Activated T-helper 17 cell treated with anti-CD3 and anti-CD28 coated beads, Interleukin-2, amount 50 U/mL, for 72 hours (primary cell): ENCODE measurements around the gene JOSD1. TPM values are rescaled to one million over a fixed set of nuclear protein-coding genes. Genes with fewer than 3 reads are reported as not detected.

Experiments used
- ATAC-seq: fragments of 150-1000 bp; cut with Tn5 transposase; replicated peaks from 2 replicates; pipeline ENCODE4 v1.10.0; 2021; ENCODE audit warnings: mild to moderate bottlenecking, moderate library complexity
- H3K27ac Mint-ChIP-seq: one replicate; pipeline ENCODE4 v1.8.0; 2022; ENCODE audit warnings: mixed read lengths
- H3K27me3 Mint-ChIP-seq: one replicate; pipeline ENCODE4 v1.8.0; 2022; ENCODE audit warnings: mixed read lengths
- H3K36me3 Mint-ChIP-seq: one replicate; pipeline ENCODE4 v1.8.0; 2022; ENCODE audit warnings: low read depth, mild to moderate bottlenecking, mixed read lengths
- H3K4me1 Mint-ChIP-seq: one replicate; pipeline ENCODE4 v1.8.0; 2022; ENCODE audit warnings: mixed read lengths
- H3K4me3 Mint-ChIP-seq: one replicate; pipeline ENCODE4 v1.8.0; 2022; ENCODE audit warnings: mild to moderate bottlenecking, mixed read lengths
- H3K9me3 Mint-ChIP-seq: one replicate; pipeline ENCODE4 v1.8.0; 2022; ENCODE audit warnings: mixed read lengths
- total RNA-seq, 2 donors: library from RNA; stranded (reverse); gene quantifications; one replicate each; pipeline ENCODE4 v1.2.3, GENCODE V29; 2022

Gene JOSD1
- total RNA-seq, 2 donors from 2014 or later: 80.1 to 104 TPM

DNA sequence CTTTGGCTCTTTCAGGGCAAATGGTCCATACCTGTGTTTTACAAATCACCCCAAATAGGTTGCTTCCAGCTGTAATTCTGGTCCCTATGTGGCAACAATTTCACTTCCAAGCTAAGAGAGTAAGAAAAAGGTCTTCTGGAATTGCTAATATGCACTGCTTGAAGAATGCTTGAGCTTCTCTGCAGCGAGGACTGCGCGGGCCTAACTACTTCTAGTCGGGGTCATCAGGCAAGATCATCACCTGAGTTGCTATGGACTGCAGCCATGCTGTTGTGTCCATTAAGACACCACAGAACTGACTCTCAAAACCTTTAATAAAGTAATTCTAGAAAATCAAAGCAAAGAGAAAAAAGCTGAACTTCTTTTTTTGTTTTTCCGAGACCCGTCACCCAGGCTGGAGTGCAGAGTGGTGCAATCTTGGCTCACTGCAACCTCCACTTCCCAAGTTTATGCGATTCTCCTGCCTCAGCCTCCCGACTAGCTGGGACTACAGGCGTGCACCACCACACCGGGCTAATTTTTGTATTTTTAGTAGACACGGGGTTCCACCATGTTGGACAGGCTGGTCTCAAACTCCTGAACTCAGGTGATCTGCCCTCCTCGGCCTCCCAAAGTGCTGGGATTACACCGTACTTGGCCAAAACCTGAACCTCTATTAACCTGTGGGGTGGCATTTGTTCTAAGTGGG lies 2.2 kb downstream of the JOSD1 start:
- Mint-ChIP-seq H3K27ac (peak overlapping the region; percentile 92), H3K4me3 (peak overlapping the region; percentile 98), H3K27me3 (no peaks in the 10 kb centered on the region), H3K36me3 (peaks cover 74% of the 10 kb centered on the region), H3K4me1 (peaks cover 27% of the 10 kb centered on the region), H3K9me3 (no peaks in the 10 kb centered on the region)
- no peak for ATAC-seq

DNA sequence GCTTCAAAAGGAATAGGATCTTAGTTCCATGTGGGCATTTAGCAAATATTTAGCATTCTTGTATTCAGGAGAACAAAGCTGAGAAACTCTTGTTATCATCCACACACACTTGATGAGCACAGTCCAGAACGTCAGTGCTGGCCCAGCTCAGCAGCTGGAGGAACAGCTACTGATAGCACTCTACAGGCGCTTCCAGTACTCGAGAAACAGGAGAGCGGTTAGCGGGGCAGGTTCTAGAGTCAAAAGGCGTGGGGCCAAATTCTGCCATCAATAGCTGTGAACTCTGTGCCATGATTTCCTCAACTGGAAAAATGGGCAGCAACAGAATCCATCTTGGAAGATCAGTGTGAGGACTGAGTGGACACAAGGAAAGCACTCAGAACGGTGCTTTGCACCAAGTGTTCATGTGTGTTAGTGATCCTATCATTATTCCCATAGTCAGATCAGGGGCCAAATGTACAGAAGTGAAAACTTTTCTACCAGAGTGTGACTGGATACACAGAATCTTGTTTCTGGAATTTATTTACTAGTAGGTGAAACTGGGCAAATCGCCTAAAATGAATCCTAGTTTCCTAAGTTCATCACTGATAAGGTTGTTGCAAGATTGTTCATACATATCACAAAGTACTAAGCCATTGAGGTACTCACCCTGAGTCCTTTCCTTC lies 3.2 kb downstream of the JOSD1 start:
- Mint-ChIP-seq H3K27ac (peak overlapping the region; percentile 92), H3K4me1 (peaks cover 33% of the 10 kb centered on the region), H3K27me3 (no peaks in the 10 kb centered on the region), H3K4me3 (peak overlapping the region; percentile 98), H3K9me3 (no peaks in the 10 kb centered on the region), H3K36me3 (peaks cover 84% of the 10 kb centered on the region)
- no peak for ATAC-seq

DNA sequence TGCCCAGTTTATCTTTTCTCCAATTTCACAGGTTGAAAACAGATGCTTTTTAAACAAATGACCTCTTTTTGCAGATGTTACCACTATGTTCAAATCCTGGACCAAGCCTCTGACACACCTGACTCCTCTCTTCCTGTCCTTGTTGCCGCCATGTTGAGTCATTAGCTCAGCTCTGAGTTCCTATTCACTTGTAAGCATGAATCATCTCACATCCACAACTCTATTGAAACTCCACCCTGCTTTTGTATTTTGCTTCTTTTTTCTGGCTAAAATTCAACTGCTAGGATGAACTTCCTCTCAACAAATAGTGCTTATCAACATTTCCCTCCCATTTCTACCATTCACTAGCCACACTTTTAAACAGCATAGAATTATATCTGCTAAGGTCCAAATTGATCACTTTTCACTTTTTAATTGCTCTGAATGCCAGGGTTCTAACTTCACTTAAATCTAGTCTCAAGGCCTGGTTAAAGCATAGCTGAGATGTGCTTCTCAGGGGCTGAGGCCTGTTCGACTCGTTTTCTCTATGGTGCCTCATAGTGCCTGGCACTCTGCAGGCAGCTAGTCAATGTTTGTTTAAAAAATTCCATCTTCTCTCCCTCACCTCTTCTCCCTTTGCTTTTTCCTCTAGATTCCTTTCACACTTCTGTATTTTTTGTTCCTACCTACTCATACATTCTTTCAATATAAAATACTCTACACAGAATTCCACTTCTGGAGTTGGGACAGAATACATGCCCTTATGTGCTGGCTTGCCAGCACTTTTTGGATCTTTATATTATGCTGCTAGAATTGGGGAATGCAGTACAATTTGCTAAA lies 3.9 kb downstream of the JOSD1 start:
- peaks cover 34% of the 10 kb centered on the region for H3K4me1 Mint-ChIP-seq
- H3K36me3 Mint-ChIP-seq: peaks cover 92% of the 10 kb centered on the region
- peak; percentile 68 for ATAC-seq
- H3K9me3 Mint-ChIP-seq: no peaks in the 10 kb centered on the region
- H3K27ac Mint-ChIP-seq: peak overlapping the region; percentile 92
- no peaks in the 10 kb centered on the region for H3K27me3 Mint-ChIP-seq
- H3K4me3 Mint-ChIP-seq: peak overlapping the region; percentile 98

DNA sequence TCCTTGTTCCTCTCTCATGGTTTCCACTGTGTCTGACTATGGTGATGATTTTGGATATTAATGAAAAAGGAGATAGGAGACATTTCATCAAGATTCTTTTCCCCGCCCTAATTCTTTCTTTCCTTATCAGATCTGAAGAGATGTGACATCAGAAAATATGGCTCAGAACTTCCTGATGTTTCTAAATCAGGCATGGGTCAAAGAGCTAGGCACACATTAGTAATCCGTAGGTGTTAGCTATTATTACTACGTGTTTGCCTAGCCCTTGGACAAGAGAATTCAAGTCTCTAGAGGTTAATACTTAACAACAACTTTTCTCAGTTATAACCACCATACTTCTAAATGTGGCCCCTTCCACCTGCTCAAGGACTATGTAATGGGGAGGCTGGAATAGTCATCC lies 5.8 kb downstream of the JOSD1 start:
- Mint-ChIP-seq H3K27me3 (no peaks in the 10 kb centered on the region), H3K27ac (no peak overlapping the region), H3K4me3 (peak overlapping the region; percentile 52), H3K4me1 (peaks cover 41% of the 10 kb centered on the region), H3K36me3 (peaks cover 95% of the 10 kb centered on the region), H3K9me3 (no peaks in the 10 kb centered on the region)
- peak; percentile 6 for ATAC-seq

DNA sequence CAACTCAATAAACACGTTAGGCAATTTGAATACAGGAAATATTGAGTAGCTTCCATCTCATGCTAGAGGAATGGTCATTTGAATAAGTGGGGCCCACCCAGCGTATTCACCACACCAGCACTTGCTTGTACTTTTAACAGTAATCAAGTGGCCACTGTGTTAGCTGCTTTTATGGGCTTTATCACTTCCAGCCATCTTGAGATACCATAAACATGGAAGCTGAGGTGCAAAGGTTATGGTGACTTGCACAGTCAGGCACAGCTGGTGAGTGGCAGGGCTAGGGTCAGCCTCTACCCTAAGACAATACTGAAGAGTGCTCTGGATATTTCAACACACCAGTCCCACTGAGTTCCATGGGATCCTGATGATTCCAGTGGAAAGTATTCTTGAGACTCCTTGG lies 6.7 kb downstream of the JOSD1 start:
- no peaks in the 10 kb centered on the region for H3K9me3 Mint-ChIP-seq
- H3K4me1 Mint-ChIP-seq: peaks cover 41% of the 10 kb centered on the region
- H3K27ac Mint-ChIP-seq: peak overlapping the region; percentile 12
- H3K4me3 Mint-ChIP-seq: peak overlapping the region; percentile 52
- H3K27me3 Mint-ChIP-seq: no peaks in the 10 kb centered on the region
- ATAC-seq: no peak
- peaks cover 95% of the 10 kb centered on the region for H3K36me3 Mint-ChIP-seq

DNA sequence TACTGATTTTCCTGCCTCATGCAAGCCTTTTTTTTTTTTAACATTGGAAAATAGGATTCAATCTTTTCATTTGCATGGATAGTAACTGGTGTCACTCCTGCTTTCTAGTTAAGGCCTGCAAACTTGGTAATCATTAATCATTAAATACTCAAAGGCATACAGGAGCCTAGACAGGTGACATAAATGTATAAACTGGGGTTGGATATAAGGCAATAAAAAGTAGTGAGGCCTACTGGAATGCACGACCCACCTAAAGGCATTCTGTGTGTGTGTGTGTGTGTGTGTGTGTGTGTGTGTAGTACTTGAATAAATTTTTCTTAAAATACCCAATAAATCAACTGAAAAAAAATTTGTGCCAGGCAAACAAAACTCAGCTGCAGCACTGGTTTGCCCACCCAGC lies 11.1 kb downstream of the JOSD1 start:
- no peak for ATAC-seq
- H3K27ac Mint-ChIP-seq: no peak overlapping the region
- H3K36me3 Mint-ChIP-seq: peaks cover 99% of the 10 kb centered on the region
- H3K9me3 Mint-ChIP-seq: no peaks in the 10 kb centered on the region
- H3K4me1 Mint-ChIP-seq: peaks cover 18% of the 10 kb centered on the region
- no peak overlapping the region for H3K4me3 Mint-ChIP-seq
- no peaks in the 10 kb centered on the region for H3K27me3 Mint-ChIP-seq

DNA sequence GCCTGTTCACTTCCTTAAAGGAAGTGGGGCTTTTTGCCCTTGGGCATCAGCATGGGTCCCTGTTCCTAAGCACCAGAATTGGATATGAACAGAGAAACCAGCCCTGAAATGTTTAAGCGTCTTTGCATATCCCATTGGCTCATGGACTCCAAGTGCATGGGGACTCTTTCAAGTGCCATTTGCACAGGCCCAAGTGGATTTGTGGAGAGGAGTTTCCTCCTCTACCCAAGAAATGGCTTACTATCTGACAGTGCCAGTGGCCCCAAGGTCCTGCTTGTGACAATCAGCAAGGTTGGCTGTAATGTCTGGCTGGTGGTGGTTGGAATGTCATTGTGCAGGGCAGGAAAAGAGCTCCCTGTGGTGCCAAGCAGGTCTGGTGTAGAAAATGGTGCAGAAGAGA lies 15.0 kb downstream of the JOSD1 start:
- H3K36me3 Mint-ChIP-seq: peaks cover 91% of the 10 kb centered on the region
- H3K4me1 Mint-ChIP-seq: peaks cover 12% of the 10 kb centered on the region
- ATAC-seq: no peak
- H3K4me3 Mint-ChIP-seq: no peak overlapping the region
- no peaks in the 10 kb centered on the region for H3K9me3 Mint-ChIP-seq
- H3K27ac Mint-ChIP-seq: no peak overlapping the region
- H3K27me3 Mint-ChIP-seq: no peaks in the 10 kb centered on the region

DNA sequence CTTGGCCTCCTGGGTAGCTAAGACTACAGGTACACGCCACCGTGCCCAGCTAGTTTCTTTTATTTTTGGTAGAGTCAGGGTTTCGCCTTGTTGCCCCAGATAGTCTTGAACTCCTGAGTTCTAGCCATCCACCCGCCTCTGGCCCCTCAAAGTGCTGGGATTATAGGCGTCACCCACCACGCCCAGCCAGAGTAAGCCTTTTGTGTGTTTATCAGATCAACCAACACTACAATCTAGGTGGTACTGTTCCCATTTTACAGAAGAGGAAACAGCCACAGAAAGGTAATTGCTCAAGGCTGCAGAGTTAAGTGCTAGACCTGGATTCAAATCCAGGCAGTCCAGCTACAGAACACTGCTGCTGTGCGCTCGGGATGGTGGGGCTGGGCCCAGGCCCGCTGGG lies 15.8 kb downstream of the JOSD1 start:
- no peak for ATAC-seq
- peaks cover 83% of the 10 kb centered on the region for H3K36me3 Mint-ChIP-seq
- peaks cover 12% of the 10 kb centered on the region for H3K4me1 Mint-ChIP-seq
- no peak overlapping the region for H3K27ac Mint-ChIP-seq
- no peaks in the 10 kb centered on the region for H3K9me3 Mint-ChIP-seq
- H3K27me3 Mint-ChIP-seq: no peaks in the 10 kb centered on the region
- H3K4me3 Mint-ChIP-seq: no peak overlapping the region

DNA sequence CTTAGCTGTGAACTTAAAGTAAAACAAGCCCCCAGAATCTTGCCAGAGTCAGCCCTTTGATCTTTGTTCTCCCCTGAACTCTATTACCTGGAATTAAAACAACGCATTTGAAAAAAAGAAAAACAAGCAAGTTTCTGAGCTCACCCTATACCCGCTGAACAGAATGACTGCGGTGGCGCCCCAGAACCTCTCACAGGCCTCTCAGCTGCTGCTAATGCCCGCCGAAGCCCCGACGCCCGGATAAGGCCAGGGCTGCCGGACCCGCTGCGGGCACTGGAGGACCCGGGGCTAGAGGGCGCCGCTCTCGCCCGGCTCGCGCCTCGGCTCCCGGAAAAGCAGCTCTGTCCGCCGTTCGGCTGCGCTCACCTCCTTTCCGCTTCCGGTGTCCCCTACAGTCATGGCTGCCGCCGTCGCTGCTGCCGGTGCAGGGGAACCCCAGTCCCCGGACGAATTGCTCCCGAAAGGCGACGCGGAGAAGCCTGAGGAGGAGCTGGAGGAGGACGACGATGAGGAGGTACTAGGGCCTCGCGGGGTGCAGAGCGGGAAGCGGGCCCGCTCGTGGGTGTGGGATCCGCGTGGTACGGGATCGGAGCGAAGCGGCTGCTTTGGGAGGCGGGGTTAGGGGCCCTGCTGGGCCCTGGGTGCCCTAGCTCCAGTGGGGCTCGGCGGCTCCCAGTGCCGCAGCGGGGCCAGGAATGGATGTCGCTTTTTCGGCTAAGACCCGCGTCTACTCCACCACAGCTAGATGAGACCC lies 19.0 kb downstream of the JOSD1 start, which contains the start of gene TOMM22:
TSS of gene TOMM22 (plus strand) at position 376 of the 754 bp plus-strand sequence. CDS start at position 398, 22 bp downstream.
- ATAC-seq: peak; percentile 100
- no peaks in the 10 kb centered on the region for H3K9me3 Mint-ChIP-seq
- H3K4me3 Mint-ChIP-seq: peak within 1 kb of the TSS; percentile 95
- H3K27ac Mint-ChIP-seq: peak within 1 kb of the TSS; percentile 95
- H3K27me3 Mint-ChIP-seq: no peaks in the 10 kb centered on the region
- H3K36me3 Mint-ChIP-seq: peaks cover 52% of the 10 kb centered on the region
- H3K4me1 Mint-ChIP-seq: peaks cover 12% of the 10 kb centered on the region

DNA sequence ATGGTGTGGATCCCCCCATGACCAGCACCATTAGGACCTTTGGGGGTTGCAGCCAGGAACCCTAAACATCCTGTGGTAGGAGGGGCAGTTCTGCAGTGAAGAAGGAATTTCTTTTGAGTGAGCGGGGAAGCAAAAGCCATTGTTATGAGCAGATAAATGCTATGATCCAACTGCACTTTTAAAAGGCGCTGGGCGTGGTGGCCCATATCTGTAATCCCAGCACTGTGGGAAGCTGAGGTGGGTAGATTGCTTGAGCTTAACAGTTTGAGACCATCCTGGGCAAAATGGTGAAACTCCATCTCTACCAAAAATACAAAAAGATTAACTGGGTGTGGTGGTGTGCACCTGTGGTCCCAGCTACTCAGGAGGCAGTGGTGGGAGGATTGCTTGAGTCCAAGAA lies 24.9 kb downstream of the JOSD1 start:
- Mint-ChIP-seq H3K4me1 (no peaks in the 10 kb centered on the region), H3K9me3 (no peaks in the 10 kb centered on the region), H3K36me3 (peaks cover 8% of the 10 kb centered on the region), H3K4me3 (no peak overlapping the region), H3K27me3 (no peaks in the 10 kb centered on the region), H3K27ac (no peak overlapping the region)
- ATAC-seq: no peak

DNA sequence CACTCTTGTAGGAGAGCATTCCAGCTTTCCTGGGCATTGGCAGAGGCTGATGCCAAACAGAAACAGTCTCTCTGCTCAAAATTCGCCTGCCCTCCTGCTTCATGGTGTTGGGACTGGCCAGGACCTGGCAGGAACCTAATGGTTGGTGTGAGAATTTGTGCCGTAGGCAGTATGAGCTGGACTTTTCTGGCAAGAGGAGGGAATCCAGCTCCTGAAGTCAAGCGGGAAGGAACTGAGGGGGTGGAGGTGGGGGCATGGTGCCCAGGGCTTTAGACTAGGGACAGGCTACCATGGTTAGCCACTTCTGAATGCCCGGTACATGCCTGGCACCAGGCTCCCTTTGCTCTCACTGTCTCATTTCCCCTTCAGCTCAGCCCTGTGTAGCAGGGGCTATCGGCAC lies 25.9 kb downstream of the JOSD1 start:
- no peaks in the 10 kb centered on the region for H3K27me3 Mint-ChIP-seq
- no peaks in the 10 kb centered on the region for H3K4me1 Mint-ChIP-seq
- no peak overlapping the region for H3K4me3 Mint-ChIP-seq
- no peak for ATAC-seq
- H3K36me3 Mint-ChIP-seq: peaks cover 14% of the 10 kb centered on the region
- H3K27ac Mint-ChIP-seq: no peak overlapping the region
- no peaks in the 10 kb centered on the region for H3K9me3 Mint-ChIP-seq

DNA sequence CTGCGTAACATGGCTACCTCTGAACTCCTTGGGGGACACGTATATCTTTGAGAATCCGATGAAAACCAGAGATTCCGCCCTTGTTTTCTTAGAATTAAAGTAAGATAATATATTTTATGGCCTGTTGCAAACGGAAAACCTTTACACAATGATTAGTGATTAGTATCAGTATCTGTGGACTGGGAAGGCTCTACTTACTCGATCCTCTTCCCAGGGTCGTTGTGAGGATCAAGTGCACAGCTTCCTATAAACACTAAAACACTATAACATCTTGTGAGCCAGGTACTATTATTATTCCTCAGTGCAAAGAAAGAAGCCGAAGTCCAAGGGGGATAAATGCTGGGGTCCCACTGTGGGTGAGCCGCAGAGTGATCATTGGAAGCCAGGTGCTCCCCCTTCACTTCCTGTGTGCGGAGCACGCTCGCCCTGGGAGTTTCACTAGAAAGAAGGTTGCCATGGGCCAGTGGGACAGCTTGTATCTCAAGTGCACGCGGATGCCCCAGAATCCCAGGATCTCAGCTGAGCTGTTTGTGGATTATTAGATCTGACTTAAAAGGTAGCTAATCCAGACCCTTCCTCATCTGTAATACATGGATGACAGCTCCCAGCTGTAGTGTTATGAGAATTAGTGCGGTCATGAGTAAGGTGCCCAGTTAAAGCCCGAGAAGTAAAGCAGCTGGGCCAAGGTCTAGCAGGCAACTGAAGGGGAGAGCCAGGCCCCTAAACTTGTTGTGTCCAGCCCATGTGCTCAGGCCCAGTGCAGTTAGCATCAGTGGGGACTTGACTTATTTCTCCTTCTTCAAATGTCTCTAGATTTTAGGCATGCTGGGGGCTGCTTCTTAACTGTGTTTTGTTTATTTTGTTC lies 43.5 kb downstream of the JOSD1 start:
- ATAC-seq: peak; percentile 50
- Mint-ChIP-seq H3K27ac (peak overlapping the region; percentile 97), H3K9me3 (no peaks in the 10 kb centered on the region), H3K4me3 (peak overlapping the region; percentile 87), H3K36me3 (peaks cover 6% of the 10 kb centered on the region), H3K4me1 (peaks cover 5% of the 10 kb centered on the region), H3K27me3 (no peaks in the 10 kb centered on the region)

DNA sequence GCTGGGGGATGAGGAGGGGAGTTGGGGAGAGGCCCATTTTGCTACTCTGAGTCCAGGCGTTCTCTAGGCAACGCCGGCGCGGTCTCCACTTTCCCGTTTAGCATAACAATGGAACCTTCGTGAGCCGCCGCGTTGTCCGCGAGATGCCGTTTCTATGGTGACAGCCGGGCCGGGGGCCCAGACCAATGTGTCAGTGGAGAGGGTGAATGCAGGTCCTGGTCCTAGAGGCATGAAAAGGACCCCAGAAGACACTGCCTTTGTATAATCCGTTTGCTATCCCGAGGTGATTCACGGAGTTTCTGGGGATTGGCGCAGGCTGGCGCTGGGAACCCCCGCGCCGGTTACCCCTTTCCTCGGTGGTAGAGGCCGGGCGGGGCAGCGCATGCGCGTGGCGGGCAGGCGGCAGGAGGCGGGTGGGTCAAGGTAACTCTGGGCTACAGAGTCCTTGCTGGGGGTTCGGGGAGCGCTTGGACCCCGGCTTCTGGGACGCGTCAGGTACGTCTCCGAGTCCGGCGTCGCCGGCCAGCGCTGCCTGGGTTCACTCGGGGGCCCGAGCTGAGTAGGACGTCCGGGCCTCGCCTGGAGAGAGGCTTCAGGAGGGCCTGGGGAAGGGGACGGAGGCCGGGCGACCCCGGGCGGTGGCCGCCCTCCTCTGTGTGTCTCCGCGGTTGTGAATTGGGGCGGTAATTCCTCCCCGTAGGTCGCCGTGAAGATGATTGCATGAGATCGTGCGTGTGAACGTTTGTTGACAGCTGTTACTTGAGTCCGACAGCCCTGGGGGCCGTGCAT lies 44.3 kb downstream of the JOSD1 start, which contains the start of the genes CBY1 and FAM227A:
TSS of gene CBY1 (plus strand) at position 383 of the 789 bp plus-strand sequence. CDS start 11,417 bp downstream, outside the sequence.
TSS of gene FAM227A (minus strand) at position 137 of the 789 bp plus-strand sequence. CDS start 6,224 bp downstream, outside the sequence.
- ATAC-seq: peak; percentile 85
- H3K4me3 Mint-ChIP-seq: peak within 1 kb of the TSS; percentile 87
- no peaks in the 10 kb centered on the region for H3K9me3 Mint-ChIP-seq
- H3K36me3 Mint-ChIP-seq: peaks cover 1% of the 10 kb centered on the region
- H3K4me1 Mint-ChIP-seq: peaks cover 5% of the 10 kb centered on the region
- peak within 1 kb of the TSS; percentile 97 for H3K27ac Mint-ChIP-seq
- no peaks in the 10 kb centered on the region for H3K27me3 Mint-ChIP-seq
